Loucy (cell line): Measurements from ENCODE around the gene GATA6.

Source experiments
- H2AFZ ChIP-seq: fragments of 200-600 bp; sonication (generic); 2 replicates; pipeline ENCODE4 v1.6.0; 2016; ENCODE audit warnings: antibody characterized with exemption, mild to moderate bottlenecking, low read length, moderate library complexity
- H3F3A ChIP-seq: fragments of 200-600 bp; 2 replicates; pipeline ENCODE4 v1.6.0; 2016; ENCODE audit warnings: antibody characterized with exemption, low read depth, mild to moderate bottlenecking
- H3K27me3 ChIP-seq: fragments of 200-600 bp; sonication (generic); 2 replicates; pipeline ENCODE4 v1.6.1; 2014; ENCODE audit warnings: low read length, mild to moderate bottlenecking; ENCODE audit not compliant: insufficient read depth, poor library complexity, severe bottlenecking
- H3K36me3 ChIP-seq: fragments of 200-600 bp; sonication (generic); 2 replicates; pipeline ENCODE4 v1.6.1; 2016; ENCODE audit warnings: low read length; ENCODE audit not compliant: insufficient read depth
- H3K4me1 ChIP-seq: fragments of 200-600 bp; sonication (generic); 2 replicates; pipeline ENCODE4 v1.5.1; 2014; ENCODE audit warnings: low read length, mild to moderate bottlenecking; ENCODE audit not compliant: insufficient read depth, poor library complexity, severe bottlenecking
- H3K4me2 ChIP-seq: fragments of 200-600 bp; sonication (generic); 2 replicates; pipeline ENCODE4 v1.6.0; 2014; ENCODE audit warnings: antibody characterized with exemption, low read length, low read depth, mild to moderate bottlenecking; ENCODE audit not compliant: poor library complexity, severe bottlenecking
- H3K4me3 ChIP-seq: fragments of 200-600 bp; sonication (generic); 2 replicates; pipeline ENCODE4 v1.5.1; 2014; ENCODE audit warnings: low read length, mild to moderate bottlenecking, mixed read lengths; ENCODE audit not compliant: poor library complexity, severe bottlenecking
- H3K79me2 ChIP-seq: fragments of 200-600 bp; sonication (generic); 2 replicates; pipeline ENCODE4 v1.6.1; 2014; ENCODE audit warnings: low read length; ENCODE audit not compliant: insufficient read depth
- H3K9ac ChIP-seq: fragments of 200-600 bp; sonication (generic); 2 replicates; pipeline ENCODE4 v1.6.0; 2014; ENCODE audit warnings: mild to moderate bottlenecking, low read depth, low read length, moderate library complexity; ENCODE audit not compliant: poor library complexity, severe bottlenecking
- H3K9me2 ChIP-seq: fragments of 200-600 bp; sonication (generic); replicated peaks from 2 replicates; pipeline ENCODE4 v1.6.1; 2016; ENCODE audit warnings: low read depth, low read length, mixed read lengths
- H3K9me3 ChIP-seq: fragments of 200-600 bp; sonication (generic); 2 replicates; pipeline ENCODE4 v1.6.1; 2014; ENCODE audit warnings: mild to moderate bottlenecking, antibody characterized with exemption, low read length, low read depth; ENCODE audit not compliant: insufficient read depth
- H4K20me1 ChIP-seq: fragments of 200-600 bp; sonication (generic); 2 replicates; pipeline ENCODE4 v1.6.0; 2014; ENCODE audit warnings: antibody characterized with exemption, low read length, mild to moderate bottlenecking; ENCODE audit not compliant: insufficient read depth, poor library complexity, severe bottlenecking
- EZH2phosphoT487 ChIP-seq: fragments of 200-600 bp; IDR thresholded peaks from 2 replicates; pipeline ENCODE4 v1.6.1; 2018; ENCODE audit warnings: antibody characterized with exemption, mild to moderate bottlenecking, moderate library complexity, borderline replicate concordance
- TF ChIP-seq, protein P1 (sequence below): fragments of 200-600 bp; sonication (generic); conservative IDR thresholded peaks from 2 replicates; pipeline ENCODE4 v1.5.1; 2014; ENCODE audit warnings: mild to moderate bottlenecking, antibody characterized with exemption, low read length

The GATA6 gene

DNA sequence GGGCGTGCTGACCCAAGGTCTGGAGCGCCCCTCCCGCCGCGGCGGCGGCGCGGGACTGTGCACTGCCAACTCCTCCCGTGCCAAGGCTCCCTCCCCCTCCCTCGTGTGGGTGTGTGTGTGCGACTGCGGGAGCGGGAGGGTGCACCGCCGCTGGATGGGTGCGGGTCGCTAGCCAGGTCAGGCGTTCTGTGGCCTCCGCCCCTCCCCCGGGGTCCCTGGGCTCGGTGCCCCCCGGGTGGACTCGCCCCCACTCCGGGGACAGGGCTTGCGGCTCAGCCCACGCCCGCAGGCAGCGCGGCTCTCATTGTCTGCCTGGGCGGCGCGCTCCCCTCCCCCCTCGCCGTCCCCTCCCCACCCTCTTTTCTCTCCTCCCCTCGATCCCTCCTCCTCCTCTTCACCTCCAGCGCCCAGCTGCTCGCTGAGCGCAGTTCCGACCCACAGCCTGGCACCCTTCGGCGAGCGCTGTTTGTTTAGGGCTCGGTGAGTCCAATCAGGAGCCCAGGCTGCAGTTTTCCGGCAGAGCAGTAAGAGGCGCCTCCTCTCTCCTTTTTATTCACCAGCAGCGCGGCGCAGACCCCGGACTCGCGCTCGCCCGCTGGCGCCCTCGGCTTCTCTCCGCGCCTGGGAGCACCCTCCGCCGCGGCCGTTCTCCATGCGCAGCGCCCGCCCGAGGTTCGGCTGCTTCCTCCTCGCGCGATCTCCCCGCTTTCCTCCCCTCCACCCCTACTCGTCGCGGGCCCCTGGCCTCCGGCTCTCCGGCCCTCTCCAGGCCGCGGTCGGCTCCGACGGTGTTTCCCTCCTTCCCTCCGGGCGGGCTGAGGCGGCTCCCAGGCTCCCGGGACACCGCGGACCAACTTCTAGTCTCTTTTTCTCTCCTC, at the start of gene GATA6:
GATA6 (plus strand) TSS at position 579 of the 878 bp plus-strand sequence. CDS start 1,556 bp downstream, outside the sequence.
- Histone ChIP-seq H3K79me2 (no peaks in the 10 kb centered on the region), H4K20me1 (no peaks in the 10 kb centered on the region), H3K4me1 (no peaks in the 10 kb centered on the region), H3K9me2 (no peaks in the 10 kb centered on the region), H3K36me3 (no peaks in the 10 kb centered on the region), H2AFZ (no peak within 1 kb of the TSS), H3K9me3 (no peaks in the 10 kb centered on the region), H3K27me3 (no peaks in the 10 kb centered on the region), H3F3A (no peaks in the 10 kb centered on the region), H3K9ac (no peak within 1 kb of the TSS), H3K4me3 (no peak within 1 kb of the TSS), H3K4me2 (no peak within 1 kb of the TSS)
- no peak for TF ChIP-seq EZH2phosphoT487

DNA sequence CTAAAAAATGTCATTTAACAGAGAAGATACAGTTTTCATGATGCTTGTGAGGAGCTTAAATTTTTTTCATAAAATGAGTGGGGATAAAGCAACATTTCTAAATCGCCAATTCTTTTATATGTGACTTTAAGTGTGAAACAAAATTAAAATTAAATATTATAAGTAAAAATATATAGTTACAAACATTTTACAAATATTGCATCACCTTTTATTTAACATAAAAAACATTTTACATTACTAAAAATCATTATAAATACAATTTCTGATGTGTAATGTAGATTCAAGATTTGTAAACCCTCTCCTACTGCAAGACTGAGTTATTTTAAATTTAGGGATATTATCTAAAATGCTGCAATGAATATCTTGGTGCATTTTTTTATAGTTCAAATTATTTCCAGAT, 44.4 kb upstream of the GATA6 start:
- no peaks in the 10 kb centered on the region for H3K79me2 ChIP-seq
- H3K4me2 ChIP-seq, result no peak overlapping the region
- no peaks in the 10 kb centered on the region for H4K20me1 ChIP-seq
- no peak overlapping the region for H2AFZ ChIP-seq
- H3K9me2 ChIP-seq, result no peaks in the 10 kb centered on the region
- H3K9ac ChIP-seq, result no peak overlapping the region
- TF ChIP-seq, protein P1, sequence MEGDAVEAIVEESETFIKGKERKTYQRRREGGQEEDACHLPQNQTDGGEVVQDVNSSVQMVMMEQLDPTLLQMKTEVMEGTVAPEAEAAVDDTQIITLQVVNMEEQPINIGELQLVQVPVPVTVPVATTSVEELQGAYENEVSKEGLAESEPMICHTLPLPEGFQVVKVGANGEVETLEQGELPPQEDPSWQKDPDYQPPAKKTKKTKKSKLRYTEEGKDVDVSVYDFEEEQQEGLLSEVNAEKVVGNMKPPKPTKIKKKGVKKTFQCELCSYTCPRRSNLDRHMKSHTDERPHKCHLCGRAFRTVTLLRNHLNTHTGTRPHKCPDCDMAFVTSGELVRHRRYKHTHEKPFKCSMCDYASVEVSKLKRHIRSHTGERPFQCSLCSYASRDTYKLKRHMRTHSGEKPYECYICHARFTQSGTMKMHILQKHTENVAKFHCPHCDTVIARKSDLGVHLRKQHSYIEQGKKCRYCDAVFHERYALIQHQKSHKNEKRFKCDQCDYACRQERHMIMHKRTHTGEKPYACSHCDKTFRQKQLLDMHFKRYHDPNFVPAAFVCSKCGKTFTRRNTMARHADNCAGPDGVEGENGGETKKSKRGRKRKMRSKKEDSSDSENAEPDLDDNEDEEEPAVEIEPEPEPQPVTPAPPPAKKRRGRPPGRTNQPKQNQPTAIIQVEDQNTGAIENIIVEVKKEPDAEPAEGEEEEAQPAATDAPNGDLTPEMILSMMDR, result no peak
- no peak for TF ChIP-seq EZH2phosphoT487
- no peaks in the 10 kb centered on the region for H3F3A ChIP-seq
- no peaks in the 10 kb centered on the region for H3K4me1 ChIP-seq
- H3K9me3 ChIP-seq, result peaks cover 6% of the 10 kb centered on the region
- no peaks in the 10 kb centered on the region for H3K36me3 ChIP-seq
- H3K4me3 ChIP-seq, result no peak overlapping the region
- no peaks in the 10 kb centered on the region for H3K27me3 ChIP-seq

DNA sequence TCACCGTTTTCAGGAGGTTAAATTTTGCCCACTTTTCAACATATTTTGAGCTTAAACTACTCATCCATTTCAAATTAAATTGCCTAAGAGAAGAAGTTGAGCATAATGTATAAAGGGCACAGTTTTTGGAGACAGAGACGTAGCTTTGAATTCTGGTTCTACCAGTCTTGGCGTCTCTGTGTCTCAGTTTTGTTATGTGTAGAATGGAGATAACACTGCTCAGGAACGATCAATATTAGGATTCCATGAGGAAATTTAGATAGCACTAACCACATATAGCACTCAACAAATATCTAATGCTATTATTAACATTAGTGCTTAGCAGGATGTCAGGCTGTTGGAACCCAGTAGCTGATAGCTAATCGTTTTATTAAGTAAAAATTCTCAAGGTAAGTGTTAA, 40.4 kb upstream of the GATA6 start:
- no peaks in the 10 kb centered on the region for H3K27me3 ChIP-seq
- no peaks in the 10 kb centered on the region for H3K36me3 ChIP-seq
- H4K20me1 ChIP-seq, result no peaks in the 10 kb centered on the region
- no peak for TF ChIP-seq EZH2phosphoT487
- TF ChIP-seq, protein P1, result no peak
- no peak overlapping the region for H2AFZ ChIP-seq
- H3K4me2 ChIP-seq, result no peak overlapping the region
- H3K4me1 ChIP-seq, result no peaks in the 10 kb centered on the region
- H3K9ac ChIP-seq, result no peak overlapping the region
- H3K79me2 ChIP-seq, result no peaks in the 10 kb centered on the region
- no peaks in the 10 kb centered on the region for H3F3A ChIP-seq
- no peaks in the 10 kb centered on the region for H3K9me3 ChIP-seq
- H3K9me2 ChIP-seq, result no peaks in the 10 kb centered on the region
- H3K4me3 ChIP-seq, result no peak overlapping the region
